ENCODE measurements around the gene BCL2L1.

BCL2L1 gene

DNA sequence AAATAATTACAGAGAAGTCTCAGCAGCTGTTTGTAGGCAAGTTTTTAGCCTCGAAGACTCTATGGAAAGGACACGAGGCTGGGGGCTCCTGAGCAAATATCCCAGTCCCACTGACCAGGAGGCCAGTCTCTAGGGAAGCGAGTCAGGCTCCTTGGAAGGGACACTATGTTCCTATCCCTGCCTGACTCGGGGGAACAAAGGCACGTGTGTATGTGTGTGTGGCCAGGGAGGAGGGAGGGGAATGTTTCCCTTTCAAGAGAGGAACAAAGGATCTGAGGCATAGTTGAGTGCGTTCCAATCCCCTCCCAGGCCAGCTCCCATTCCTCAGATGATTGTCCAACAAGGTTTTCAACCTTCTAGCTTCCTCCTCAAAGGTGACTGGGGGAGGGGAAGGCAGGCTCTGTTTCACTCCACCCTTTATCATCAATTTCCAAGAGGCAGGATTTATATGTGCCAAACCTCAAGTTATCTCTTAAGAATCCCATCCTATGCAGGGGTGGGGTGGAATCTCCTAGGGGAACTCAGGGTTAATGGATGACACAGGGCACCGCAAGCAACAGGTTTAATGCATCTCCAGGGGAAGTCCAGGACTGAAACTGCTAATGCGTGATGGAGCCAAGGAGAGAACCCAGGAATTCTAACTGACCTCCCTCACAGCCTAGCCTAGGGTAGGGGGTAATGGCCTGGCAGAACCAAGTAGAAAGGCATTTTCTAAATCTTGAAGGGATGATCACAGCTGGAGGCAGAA lies 9.9 kb downstream of the BCL2L1 start:
- TF ChIP-seq, protein P1, sequence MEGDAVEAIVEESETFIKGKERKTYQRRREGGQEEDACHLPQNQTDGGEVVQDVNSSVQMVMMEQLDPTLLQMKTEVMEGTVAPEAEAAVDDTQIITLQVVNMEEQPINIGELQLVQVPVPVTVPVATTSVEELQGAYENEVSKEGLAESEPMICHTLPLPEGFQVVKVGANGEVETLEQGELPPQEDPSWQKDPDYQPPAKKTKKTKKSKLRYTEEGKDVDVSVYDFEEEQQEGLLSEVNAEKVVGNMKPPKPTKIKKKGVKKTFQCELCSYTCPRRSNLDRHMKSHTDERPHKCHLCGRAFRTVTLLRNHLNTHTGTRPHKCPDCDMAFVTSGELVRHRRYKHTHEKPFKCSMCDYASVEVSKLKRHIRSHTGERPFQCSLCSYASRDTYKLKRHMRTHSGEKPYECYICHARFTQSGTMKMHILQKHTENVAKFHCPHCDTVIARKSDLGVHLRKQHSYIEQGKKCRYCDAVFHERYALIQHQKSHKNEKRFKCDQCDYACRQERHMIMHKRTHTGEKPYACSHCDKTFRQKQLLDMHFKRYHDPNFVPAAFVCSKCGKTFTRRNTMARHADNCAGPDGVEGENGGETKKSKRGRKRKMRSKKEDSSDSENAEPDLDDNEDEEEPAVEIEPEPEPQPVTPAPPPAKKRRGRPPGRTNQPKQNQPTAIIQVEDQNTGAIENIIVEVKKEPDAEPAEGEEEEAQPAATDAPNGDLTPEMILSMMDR (IDR thresholded peaks at IDR 0.05; ENCODE audit: insufficient read depth, low read depth, low read length, missing control alignments): no peak
- peak; percentile 79 for DNase-seq (ENCODE audit: low read depth)
- H3K4me3 ChIP-seq (ENCODE audit: low read length): no peak overlapping the region

GRCh38 chr20:31712112-31712553 lies 10.5 kb downstream of the BCL2L1 start:
- TF ChIP-seq, protein P1 (IDR thresholded peaks at IDR 0.05; ENCODE audit: insufficient read depth, low read depth, low read length, missing control alignments): no peak

DNA sequence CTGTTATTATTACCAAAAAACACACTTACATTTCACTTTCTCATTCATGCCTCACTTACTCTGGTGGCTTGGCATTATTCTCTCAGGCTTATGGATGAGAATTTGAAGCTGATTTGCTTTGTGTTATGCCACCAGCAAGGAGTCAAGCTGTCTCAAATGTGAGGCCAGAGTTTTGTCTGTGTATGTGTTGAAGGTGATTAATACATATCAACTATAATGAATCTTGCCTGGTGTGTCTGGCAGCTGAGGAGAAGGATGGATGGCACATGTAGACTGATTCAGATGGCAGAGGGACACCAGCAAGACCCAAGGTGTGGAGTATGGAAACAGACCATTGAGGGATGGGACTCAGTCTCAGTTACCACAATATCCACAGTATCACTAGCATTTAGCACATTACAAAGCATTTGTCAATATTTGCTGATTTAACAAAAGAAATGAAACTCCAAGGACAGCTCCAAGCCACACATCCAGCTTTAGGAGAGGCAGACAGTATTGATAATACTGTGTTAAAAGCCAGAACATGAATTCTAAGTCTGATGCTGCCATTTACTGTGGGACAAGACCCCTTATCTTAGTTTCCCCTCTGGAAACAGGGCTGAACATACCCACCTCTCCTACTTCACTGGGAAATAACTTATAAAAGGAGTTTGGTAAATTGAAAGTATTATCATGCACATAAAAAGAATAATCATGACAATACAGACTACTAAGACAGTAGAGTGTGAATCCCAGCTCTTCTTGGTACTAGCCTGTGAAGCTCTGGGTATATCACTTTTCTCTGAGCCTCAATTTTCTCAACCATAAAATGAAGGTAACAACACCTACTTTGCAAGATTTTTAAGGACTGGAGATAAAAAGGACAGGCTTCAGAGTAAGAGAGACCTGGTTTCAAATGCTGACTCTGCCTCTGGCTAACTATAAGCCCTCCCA lies 11.2 kb downstream of the BCL2L1 start:
- H3K4me3 ChIP-seq (ENCODE audit: low read length): no peak overlapping the region
- TF ChIP-seq, protein P1 (IDR thresholded peaks at IDR 0.05; ENCODE audit: insufficient read depth, low read depth, low read length, missing control alignments): no peak
- no peak for DNase-seq (ENCODE audit: low read depth)

More at GRCh38 chr20:31712112-31712553, 10.5 kb downstream of the BCL2L1 start:
- DNase-seq (ENCODE audit: low read depth): no peak
- no peak overlapping the region for H3K4me3 ChIP-seq (ENCODE audit: low read length)

GRCh38 chr20:31710423-31711108 lies 12.1 kb downstream of the BCL2L1 start:
- DNase-seq (ENCODE audit: low read depth): peak; percentile 99
- TF ChIP-seq, protein P1 (IDR thresholded peaks at IDR 0.05; ENCODE audit: insufficient read depth, low read depth, low read length, missing control alignments): no peak
- H3K4me3 ChIP-seq (ENCODE audit: low read length): no peak overlapping the region

- DNase-seq (ENCODE audit: low read depth): no peak
- no peak overlapping the region for H3K4me3 ChIP-seq (ENCODE audit: low read length)
- TF ChIP-seq, protein P1 (IDR thresholded peaks at IDR 0.05; ENCODE audit: insufficient read depth, low read depth, low read length, missing control alignments): no peak
These were observed 12.7 kb downstream of the BCL2L1 start for GRCh38 chr20:31709939-31710338.

GRCh38 chr20:31708736-31709534 lies 13.7 kb downstream of the BCL2L1 start:
- no peak for DNase-seq (ENCODE audit: low read depth)
- H3K4me3 ChIP-seq (ENCODE audit: low read length): no peak overlapping the region
- TF ChIP-seq, protein P1 (IDR thresholded peaks at IDR 0.05; ENCODE audit: insufficient read depth, low read depth, low read length, missing control alignments): no peak

Measured in epithelial cell of esophagus (primary cell).